GM21619 (cell line): ENCODE data around the gene SMOC2.
"Not testable (repeated sequence)": the region's sequence is repeated elsewhere in the genome, so short reads cannot be mapped to it uniquely, and the experiment has no call there.

ENCODE experiments used
- ATAC-seq: cut with Tn5 transposase; IDR thresholded peaks from one replicate; pipeline ENCODE4 v1.9.1; 2021; ENCODE audit not compliant: unreplicated experiment

The SMOC2 gene

DNA sequence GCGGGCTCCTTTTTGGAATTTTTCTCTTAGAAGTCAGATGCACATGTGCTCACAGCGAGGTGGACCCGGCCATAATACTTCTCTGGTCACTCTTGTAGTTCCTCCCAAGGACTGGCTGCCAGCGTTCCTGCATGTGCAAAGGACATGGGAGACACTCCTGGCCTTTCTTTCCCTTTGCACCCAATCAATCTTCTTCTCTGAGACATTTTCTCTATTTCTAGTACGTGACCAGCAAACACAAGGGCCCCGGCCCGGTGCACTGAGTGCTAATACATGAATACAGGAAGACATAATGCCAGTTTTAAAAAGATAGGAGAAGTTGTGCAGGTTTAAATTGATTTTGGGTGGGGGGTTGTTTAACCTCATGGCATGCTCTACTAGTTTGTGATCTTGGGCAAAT, 233.6 kb downstream of the SMOC2 start:
- no peak for ATAC-seq

DNA sequence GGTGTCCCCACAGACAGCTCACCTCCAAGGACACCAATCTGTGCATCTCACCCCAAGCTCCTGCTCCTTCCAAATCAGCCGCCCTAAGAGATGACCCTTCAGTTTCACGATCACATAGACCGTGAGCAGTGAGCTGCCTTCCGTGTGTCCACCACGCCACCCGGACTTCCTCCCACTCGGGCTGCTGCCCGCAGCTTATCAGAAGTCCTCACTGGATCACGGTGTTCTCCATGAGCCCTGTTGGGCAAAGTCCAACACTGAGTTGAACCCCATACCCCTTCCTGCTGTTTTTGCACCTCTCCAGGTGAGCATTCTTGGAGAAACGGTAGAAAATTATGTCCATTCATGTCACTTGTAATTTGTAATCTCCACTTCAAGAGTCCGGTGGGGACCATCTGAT, 234.4 kb downstream of the SMOC2 start:
- ATAC-seq, result no peak

DNA sequence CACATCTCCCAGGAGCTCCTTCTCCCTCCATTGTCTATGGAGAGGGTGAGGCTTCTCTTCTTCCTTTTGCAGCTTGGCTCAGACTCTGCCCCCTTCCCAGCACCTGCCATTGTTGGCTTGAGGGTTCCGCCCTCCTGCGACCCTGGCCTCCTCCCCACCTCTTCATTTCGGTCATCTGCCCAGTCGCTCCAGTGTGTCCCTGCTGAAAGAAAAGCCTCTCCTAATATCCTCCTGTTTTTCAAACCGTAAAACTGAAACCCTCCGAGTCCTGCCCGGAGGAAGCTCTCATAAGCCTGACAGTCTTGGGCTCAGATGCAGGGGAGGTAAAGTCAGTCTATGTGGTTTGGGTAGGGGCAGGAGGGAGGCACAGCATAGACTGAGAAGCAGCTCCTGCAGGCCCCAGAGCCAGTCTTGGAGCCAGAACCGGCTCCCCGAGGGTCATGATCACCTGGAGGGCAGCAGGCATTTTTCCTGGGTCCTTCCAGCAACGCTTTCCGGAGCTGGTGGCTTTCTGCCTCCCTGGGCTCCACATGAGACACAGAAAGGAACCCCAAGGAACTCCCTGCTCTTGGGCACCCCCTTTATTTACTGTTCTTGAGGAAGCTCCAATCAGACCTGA, 235.1 kb downstream of the SMOC2 start:
- no peak for ATAC-seq

DNA sequence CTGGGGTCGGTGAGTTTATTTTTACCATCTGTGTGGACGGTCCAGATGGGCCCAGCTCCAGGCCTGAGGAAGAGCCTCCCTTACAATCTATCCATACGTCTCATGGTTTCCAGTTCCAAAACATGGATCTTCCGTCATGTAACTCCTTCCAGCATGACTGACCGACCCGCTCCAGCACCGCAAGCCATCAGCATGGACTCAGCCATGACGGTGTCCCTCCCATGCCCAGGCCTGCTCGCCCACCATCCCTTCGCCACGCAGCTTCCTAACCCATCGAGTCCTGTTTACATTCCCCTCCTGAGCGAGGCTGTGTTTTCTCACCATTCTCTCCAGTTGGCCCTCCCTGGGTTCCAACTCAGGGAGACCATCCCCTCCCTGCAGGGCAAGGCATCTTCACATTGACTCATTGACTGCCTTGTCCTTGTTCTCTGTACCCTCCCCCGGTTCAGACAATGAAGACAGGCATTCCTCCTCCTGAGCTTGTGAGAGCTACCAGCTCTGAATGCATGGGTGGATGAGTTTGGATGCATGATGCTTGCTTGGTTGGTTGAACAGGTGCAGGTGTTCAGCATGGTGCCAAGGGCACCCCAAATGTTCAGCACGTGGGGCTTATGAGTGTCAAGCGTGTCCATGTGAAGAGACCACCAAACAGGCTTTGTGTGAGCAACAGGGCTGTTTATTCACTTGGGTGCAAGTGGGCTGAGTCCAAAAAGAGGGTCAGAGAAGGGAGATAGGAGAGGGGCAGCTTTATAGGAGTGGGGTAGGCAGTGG, 235.8 kb downstream of the SMOC2 start:
- no peak for ATAC-seq

DNA sequence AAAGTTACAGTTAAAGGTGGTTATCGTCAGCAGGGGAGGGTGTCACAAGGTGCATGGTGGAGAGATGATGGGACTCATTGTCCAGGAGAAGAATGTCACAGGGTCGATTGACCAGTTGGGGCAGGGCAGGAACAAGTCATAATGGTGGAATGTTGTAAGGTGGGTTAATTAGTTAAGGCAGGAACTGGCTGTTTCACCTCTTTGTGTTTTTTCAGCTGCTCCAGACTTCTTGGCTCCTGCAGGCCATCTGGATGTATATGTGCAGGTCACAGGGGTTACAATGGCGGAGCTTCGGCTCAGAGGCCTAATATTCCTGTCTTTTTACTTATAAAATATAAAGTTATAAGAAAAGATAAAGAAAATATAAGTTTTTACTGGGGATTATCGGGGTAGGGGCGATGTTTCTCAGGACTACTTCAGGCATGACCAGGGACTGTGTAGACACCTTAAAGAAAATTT, 236.4 kb downstream of the SMOC2 start:
- ATAC-seq, result not testable (repeated sequence)

DNA sequence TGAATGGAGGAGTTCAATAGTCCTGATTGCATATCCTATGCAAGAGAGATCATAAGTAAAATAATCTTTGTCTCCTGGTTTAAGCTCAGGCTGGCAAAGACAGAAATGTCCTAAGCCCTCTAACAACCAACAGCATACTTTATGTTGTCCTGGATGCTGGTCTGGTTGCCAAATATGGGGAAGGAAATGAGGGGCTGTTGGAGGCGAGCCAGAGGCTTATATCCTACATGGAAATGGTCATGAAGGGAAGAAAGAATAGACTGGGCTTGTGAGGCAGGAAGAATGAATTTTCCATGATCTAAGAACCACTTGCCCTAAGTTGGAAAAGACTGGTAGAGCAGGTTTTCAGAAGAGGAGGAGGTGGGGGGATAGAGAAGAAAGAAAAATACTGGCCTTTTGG, 237.1 kb downstream of the SMOC2 start:
- ATAC-seq, result no peak

DNA sequence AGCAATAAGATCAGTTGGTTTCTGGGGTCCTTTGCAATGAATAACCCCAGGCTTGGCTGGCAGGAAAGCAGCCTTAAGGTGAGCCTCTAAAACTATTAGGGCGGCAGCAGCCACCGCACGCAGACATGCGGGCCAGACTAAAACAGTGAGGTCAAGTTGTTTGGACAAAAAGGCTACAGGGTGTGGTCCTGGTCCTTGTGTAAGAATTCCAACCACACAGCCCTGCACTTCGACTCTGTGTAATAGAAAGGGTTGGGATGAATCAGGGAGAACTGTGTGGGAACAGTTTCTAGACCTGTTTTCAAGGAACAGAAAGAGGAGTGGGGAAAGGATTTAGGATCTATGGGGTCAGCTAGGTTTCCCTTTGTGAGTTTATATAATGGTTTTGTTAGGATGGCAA, 237.6 kb downstream of the SMOC2 start:
- ATAC-seq, result no peak

DNA sequence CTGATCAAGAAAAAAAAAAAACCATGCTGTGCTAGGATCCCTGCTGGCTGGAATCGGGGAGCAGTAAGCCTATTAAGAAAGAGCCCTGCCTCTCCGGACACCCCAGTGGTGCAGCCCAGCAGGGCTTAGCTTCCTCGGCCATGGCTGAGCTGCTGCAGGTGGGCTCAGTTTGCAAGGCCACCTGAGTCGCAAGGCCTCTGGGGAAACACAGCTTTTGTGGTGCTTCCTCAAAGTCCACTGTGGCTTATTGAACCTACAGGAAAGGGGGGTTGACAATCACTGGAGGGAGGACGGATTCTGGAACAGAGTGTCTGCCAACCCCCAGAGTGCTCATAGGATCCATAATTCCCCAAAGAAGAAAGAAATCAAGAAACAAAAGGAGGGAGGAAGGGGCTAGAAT, 240.8 kb downstream of the SMOC2 start:
- ATAC-seq, result no peak

DNA sequence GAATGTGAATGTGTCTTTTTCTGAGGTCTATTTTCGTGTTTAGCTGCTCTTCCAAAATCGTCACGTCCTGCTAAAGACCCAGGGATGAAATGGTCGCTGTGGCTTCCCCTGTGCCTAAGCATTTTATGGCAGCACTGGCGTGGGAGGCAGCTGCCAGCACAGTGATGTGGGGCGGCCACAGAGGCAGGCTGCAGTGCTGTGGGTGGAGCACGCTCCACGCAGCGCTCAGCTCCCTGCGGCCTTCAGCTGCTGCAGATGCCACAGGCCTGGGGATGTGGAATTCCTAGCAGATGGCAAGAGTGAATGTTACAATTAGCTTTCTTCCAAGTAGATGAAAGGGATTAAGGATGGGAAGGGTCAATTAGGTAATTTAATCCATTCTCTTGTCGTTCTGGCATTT, 242.6 kb downstream of the SMOC2 start:
- ATAC-seq, result no peak

DNA sequence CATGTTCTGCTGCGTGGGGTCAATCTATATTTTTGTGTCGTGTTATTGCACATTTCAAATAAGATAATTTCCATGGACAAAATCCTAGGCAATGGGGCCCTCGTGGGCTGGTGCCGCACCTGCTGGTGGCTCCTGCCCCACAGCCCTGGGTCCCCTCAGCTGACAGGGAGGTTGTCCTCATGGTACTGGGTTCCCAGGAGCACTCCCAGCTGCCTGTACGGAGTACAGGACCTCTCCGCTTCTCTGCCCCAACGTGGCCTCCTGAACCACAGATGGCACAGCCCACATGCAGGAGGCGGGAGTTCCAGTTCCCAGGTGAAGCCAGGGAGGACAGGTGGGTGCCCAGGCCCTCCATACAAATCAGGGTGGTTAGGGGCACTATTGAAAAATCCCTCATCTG, 243.5 kb downstream of the SMOC2 start:
- ATAC-seq, result no peak

DNA sequence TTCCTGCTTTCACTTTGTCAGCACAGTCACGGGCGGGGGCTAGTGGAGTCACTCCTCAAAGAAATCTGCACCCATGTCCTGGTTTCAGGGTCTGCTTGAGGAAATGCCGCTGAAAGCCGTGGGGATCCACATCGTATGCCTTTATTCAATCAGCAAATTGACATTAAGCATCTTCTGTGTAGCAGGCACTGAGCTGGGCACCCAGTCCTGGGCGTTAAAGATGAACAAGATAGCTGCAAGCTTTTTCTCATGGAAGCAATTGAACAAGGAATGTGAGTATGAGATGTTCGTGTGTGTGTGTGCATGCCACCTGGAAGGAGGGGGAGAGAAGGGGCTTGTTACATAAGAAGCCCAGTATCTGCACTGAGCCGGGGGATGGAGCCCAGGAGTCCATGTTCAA, 243.9 kb downstream of the SMOC2 start:
- ATAC-seq, result no peak

DNA sequence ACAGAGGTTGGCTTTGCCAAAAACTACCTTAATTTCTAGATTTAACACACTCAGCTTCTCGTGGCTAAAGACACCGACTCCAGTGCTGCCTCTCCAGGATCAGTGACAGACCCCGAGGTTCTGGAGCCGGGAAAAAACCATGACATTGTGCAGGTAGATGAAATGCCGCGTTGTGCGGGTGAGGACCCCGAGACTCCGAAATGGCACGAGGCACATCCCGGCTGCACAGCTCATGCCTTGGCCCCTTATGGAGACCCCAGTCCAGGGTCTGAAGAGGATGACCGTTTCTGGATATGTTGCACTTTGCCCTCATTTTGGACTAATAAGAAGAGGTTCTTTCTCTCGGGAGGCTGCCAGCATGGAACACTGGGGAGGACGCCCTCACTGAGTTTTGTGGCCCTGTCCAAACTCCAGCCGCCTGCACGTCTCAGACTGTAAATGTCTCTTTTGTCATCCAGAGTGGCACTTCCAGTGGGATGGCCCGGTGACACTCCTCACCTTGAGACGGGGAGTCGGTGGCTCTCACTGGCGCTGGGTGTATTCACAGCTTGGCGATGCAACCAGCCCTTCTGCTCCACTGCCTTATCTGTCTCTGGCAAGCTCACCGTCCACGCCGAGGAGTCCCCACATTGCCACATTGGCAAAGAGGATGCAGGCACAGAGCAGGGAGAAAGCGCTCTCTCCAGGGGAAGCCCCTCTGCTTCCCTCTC, 245.2 kb downstream of the SMOC2 start:
- ATAC-seq, result no peak

DNA sequence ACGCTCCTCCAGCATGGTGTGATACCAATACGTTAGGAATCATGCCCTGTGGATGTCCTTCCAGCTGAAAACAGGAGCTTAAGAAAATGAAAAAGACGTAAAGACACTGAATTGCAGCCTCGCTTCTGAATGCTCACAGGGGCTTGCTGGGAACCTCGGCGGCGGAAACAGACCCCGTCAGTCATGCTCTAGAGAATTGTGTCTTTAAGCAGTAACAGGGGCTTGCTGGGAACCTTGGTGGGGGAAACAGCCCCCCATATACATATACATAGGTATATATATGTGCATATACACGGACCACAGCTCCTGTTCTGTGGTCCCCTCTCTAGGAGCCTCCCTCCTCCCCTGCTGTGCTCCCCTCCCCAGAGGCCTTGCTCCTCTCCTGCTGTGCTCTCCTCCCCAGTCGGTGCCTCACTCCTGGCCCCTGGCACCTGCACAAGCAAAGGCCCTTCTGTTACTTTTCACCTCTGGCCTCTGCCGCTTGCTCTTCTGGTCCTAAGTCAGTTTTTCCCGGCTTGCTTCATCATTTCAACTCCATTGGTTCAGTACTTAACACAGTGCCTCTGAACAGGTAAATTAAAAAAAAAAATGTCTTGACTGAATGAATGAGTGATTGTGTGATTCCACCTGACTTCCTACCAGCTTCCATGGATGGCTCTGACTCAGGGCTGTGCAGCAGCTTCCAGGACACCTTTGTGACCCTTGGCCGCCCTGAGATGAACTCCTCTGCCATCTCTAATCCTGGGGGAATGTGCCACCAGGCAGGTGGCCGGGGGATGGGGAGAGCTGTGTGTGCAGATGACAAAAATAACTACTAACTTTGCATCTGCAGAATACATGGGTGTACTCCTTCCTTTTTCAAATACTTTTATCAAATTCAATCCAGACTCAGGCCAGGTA, 246.1 kb downstream of the SMOC2 start:
- no peak for ATAC-seq

DNA sequence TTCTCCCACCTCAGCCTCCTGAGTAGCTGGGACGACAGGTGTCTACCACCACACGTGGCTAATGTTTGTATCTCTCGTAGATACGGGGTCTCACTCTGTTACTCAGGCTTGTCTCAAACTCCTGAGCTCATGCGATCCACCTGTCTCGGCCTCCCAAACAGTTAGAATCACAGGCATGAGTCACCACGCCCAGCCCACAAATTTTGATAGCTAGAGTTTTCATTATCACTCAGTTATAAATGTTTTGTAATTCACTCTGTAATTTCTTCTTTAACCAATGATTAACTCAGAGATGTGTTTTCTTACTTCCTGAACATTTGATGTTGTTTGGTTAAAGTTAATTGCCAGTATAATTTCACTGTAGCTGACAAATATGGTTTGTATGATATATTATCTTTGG, 249.3 kb downstream of the SMOC2 start:
- ATAC-seq, result no peak

DNA sequence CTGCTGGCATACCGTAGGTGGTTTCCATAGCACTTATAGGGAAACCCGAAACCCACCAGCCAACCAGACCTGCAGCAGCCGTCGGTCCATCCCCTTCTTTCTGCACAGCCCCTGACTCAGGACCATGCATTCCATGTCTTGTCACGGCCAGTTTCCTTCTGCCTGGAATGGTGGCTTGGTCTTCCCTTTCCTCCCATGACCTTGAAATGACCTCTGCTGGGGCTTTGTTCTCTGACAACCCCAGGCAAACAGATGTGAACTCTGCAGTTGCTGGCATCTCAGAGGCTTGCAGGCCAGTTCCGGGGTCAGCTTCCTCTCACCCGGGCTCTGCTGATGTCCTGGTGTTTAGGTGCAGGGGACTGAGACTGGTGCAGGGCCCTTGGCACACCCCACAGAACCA, 250.8 kb downstream of the SMOC2 start:
- ATAC-seq, result no peak

DNA sequence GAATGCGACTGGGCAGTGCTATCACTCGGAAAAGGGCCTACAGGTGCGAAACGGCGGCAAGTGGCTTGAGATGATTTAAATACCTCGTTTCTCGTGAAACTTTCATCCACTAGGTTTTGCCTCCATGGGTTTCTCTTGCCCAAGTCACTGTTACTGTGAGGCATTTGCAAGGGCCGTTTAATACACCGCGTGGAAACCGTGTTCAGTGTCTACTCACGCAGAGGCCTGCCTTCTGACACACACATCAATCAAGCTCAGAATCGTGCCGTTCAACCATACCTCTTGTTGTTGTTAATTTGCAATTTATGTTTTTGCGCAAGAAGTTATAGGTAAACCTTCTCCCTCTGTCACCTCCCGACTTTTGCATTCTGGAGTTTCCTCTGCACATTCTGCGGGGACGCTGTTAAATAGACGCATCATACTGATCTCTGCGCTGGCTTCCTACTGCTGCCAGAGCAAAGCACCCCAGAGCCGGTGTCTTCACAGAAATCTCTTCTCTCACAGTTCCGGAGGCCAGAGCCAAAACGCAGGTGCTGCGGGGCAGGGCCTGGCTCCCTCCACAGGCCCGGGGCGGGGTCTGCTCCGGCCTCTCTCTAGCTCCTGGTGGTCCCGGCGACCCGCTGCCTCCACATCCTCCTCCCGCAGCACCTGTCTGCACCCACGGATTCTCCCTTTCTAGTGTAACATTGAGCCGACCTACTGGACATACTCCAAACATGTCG, 251.4 kb downstream of the SMOC2 start:
- ATAC-seq, result no peak

DNA sequence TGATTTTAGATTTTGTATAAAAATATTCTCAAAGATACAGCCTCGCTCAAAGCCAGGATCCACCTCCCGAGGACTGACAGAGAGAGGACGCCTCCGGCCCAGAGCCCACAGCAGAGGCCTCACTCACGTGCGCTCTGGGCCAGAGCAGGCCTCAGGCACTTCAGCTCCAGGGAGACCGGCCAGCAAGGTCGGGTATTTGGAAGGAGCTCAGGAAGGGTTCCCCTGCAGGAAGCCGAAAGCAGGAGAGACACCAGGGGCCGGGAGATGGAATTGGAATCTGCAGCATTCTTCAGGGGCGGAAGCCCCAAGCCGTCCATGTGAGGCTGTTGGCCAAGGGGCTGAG, 251.9 kb downstream of the SMOC2 start:
- not testable (repeated sequence) for ATAC-seq

DNA sequence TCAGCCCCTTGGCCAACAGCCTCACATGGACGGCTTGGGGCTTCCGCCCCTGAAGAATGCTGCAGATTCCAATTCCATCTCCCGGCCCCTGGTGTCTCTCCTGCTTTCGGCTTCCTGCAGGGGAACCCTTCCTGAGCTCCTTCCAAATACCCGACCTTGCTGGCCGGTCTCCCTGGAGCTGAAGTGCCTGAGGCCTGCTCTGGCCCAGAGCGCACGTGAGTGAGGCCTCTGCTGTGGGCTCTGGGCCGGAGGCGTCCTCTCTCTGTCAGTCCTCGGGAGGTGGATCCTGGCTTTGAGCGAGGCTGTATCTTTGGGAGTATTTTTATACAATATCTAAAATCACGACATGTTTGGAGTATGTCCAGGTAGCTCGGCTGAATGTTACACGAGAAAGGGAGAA, 253.8 kb downstream of the SMOC2 start:
- not testable (repeated sequence) for ATAC-seq

DNA sequence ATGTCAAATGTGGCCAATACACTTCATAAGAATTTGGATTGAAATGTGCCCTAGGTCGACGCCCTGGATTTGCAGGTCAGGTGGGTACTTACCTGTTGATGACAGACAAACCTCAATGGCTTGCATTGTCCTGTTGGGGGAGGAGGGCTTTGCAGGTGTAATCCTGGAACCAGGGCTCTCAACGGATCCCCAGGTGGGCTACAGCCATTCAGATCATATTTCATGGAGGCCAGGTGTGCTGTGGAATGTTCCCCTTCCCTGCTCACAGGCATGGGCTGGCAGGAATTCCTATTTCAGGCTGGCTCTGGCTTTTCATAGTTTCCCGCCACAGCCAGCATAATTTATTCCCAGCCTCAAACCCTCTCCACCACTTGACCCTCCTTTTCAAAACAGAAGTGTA, 254.7 kb downstream of the SMOC2 start:
- ATAC-seq, result no peak

DNA sequence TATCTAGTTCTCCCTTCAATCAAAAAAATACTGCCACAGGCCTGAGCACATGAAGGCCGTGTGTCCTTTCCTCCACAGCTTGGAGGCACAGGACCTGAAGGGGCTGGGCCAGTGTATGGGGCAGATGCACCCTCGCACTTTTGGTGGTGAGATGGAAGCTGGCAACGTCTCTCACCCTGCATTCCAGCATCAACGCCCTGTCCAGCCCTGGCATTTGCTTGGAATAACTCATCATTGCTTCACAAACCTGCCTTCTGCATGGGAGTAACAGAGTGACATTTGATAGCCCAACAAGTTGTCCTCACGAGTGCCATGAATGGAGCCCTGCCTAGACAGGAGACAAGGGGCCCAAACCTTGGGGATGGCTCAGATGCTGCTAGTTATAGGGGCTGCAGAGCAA, 257.9 kb downstream of the SMOC2 start:
- ATAC-seq, result no peak
